ENCODE measurements around the gene HOXA3. TPM values are rescaled to one million over a fixed set of nuclear protein-coding genes. Genes with fewer than 3 reads are reported as not detected.

Gene HOXA3
- total RNA-seq, 1 experiment from 2014 or later, result 8.6 TPM

GRCh38 chr7:27189295-27189996 lies 37.1 kb upstream of the HOXA3 start:
- no peak for DNase-seq (ENCODE audit: low read depth)

- DNase-seq (ENCODE audit: low read depth), result no peak
Measured at GRCh38 chr7:27188386-27189294, 36.3 kb upstream of the HOXA3 start.

GRCh38 chr7:27187475-27188385 lies 35.3 kb upstream of the HOXA3 start:
- DNase-seq (ENCODE audit: low read depth), result no peak

GRCh38 chr7:27186668-27187474 lies 34.5 kb upstream of the HOXA3 start:
- DNase-seq (ENCODE audit: low read depth), result no peak

GRCh38 chr7:27185854-27186667 lies 33.7 kb upstream of the HOXA3 start:
- DNase-seq (ENCODE audit: low read depth), result no peak

GRCh38 chr7:27185013-27185853 lies 32.9 kb upstream of the HOXA3 start, which contains the start of gene HOXA11:
Gene HOXA11 (minus strand): TSS chr7:27185232. CDS start chr7:27185144, 88 bp downstream.
- no peak for DNase-seq (ENCODE audit: low read depth)

- DNase-seq (ENCODE audit: low read depth), result peak; percentile 65
Measured at GRCh38 chr7:27184337-27185012, 32.1 kb upstream of the HOXA3 start.

- DNase-seq (ENCODE audit: low read depth), result peak; percentile 64
Measured at GRCh38 chr7:27183682-27184336, 31.4 kb upstream of the HOXA3 start.

GRCh38 chr7:27182861-27183681 lies 30.7 kb upstream of the HOXA3 start:
- DNase-seq (ENCODE audit: low read depth), result peak; percentile 46

GRCh38 chr7:27182285-27182841 lies 30.0 kb upstream of the HOXA3 start:
- no peak for DNase-seq (ENCODE audit: low read depth)

GRCh38 chr7:27181795-27182275 lies 29.5 kb upstream of the HOXA3 start:
- no peak for DNase-seq (ENCODE audit: low read depth)

GRCh38 chr7:27180431-27181420 lies 28.3 kb upstream of the HOXA3 start:
- no peak for DNase-seq (ENCODE audit: low read depth)

- DNase-seq (ENCODE audit: low read depth), result peak; percentile 74
Measured at GRCh38 chr7:27179503-27180430, 27.4 kb upstream of the HOXA3 start.

GRCh38 chr7:27179030-27179429 lies 26.6 kb upstream of the HOXA3 start:
- DNase-seq (ENCODE audit: low read depth), result no peak

Data from M059J (cell line).